NCI-H2171 (cell line): ENCODE data around the gene CRNKL1.

Experiments used
- DNase-seq: peaks from one replicate; lab custom pipeline; 2025; lab: John Stamatoyannopoulos, UW

The CRNKL1 gene

DNA sequence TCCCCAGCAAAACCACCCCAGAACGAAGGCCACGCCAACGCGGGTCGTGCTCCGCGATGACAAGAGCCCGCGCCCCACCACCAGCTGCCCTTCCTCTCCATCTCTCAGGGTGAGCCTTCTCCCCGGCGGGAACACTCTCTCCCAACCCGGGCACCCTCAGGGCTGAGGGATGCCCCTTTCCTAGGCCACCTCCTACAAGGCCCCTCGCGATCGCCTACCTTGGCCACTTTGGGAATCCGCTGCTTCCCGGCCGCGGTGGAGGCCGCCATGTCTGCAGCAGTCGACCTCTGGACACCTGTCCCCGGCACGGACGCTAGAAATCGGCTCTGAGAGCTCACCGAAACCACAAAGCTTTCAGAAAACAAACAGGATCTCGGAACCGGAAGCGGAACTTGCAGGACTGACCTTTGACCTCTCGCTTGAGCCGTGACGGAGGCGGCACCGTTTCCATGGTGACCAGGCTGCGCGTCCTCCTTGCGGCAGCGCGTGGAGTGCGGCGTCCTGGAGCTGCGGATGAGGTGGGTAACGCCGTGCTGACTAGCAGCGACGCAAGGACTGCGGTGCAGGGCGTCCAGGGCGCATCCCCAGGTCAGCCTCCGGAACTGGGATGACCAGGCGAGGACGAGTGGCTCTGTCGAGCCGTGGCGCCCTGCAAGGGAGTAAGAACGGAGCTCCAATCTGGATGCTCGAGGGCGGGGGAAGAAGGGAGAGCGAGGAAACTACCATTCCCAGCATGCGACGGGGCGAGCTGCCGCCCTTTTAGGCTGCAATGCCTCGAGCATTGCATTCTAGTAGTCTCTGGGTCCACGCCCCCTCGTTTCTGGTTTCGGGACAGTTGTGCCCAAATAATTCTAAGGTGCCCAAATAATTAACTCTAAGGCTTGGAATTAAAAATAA is at the start of gene CRNKL1, which contains the start of gene CFAP61:
Gene CRNKL1, minus strand, starts transcription at position 393 of the 897 bp plus-strand sequence. Its CDS starts 124 bp downstream, at position 269.
Gene CFAP61, plus strand, starts transcription at position 459 of the 897 bp plus-strand sequence. CDS start 4,122 bp downstream, outside the sequence.
- DNase-seq = peak; percentile 99

DNA sequence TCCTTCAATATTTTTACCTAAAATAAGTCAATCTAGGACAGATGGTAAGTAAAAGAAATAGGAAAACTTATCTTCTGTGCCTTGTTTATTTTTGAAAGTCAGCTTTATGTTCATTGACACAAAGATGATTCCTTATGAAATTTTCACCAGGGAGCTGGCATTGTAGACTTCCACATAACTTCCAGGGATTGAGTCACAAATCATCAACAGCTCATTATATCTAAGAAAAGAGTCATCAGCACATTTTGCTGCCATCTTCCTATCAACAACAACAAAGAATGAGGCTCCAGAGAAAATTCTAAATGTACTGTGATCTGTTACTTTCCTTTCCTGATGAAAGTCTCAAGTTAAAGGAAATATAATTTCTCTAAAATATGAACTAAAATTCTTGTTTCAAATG is 48.6 kb upstream of the CRNKL1 start:
- no peak for DNase-seq

DNA sequence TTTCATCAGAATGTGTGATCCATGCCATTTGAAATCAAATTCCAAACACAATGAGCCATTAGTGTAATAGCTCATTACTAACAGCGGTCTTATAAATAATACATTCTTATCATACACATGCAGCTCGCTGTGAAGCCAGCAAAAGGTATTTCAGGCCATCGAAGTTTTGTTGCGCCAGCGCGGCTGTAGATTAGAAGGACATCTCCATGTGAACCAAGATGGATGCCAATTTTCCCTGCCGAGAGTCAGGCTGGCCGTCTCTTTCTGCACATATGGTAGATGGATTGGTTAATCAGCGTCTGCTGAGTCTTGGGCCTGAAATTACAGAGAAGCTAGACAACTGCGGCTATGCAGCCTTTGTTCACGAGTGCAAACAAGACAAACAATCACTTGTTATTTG is 44.2 kb upstream of the CRNKL1 start:
- no peak for DNase-seq

DNA sequence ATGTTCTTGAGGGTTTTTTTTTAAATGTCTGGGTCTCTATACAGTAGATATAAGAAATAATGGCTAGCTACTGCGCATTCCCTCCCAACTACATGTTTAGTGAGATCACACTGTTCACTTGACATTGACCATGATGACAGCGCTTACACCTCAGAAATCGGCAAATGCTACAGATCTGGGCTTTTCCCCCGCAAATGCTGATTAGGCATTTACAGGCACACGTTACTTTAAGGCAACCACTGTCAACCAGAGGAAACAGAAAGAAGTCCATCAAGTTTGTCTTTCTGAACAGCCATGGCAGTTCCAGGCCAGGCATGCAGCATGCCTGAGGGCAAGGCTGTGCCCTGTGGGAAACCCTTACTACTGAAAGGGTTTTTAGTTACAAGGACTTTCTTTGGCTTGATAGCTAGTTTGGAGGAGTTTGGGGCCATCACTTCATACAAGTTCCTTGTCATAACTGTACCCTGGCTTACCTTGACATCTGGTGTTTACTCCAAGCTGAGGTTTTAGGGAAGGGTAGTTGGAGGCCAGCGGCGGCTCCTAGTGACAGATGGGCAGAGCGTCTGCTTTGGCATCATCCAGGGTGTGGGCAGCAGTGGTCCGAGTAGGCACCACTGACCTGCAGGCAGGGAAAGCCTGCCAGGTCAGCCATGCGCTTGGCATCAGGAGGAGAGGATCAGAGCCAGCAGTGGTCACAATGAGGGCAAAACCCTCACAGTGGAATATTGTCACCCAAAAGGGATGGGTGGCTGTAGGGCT is 43.0 kb upstream of the CRNKL1 start:
- peak; percentile 32 for DNase-seq

DNA sequence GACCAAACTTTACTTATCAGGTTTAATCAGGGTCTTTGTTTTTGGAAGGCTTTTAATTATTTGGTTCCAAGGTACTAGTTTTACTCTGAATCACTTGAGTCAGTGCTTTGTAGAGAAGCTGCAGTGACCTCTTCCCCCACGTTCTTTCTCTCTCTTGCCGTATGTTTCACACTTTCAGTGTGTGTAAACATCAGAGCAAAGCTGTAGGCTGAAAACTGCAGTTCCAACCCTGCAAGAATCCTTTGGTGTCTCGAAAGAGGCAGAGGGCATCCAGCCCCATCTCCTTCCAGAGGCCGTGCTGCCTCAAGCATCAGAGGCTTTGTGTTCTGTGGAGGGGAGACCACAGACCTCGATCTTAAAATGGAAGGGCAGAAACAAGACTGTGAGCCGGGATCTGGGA is 42.1 kb upstream of the CRNKL1 start:
- no peak for DNase-seq

DNA sequence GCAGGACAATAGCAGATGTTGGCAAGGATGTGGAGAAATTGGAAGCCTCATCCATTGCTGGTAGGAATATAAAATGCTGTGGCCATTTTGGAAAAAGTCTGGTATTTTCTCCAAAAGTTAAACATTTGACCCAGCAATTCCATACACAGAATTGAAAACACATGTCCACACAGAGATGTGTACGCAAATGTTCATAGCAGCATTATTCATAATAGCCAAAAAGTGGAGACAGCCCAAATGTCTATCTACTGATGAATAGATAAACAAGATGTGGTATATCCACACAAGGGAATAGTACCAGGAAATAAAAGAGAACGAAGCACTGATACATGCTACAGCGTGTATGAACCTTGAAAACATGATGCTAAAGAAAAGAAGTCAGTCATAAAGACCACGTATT is 40.6 kb upstream of the CRNKL1 start:
- no peak for DNase-seq

DNA sequence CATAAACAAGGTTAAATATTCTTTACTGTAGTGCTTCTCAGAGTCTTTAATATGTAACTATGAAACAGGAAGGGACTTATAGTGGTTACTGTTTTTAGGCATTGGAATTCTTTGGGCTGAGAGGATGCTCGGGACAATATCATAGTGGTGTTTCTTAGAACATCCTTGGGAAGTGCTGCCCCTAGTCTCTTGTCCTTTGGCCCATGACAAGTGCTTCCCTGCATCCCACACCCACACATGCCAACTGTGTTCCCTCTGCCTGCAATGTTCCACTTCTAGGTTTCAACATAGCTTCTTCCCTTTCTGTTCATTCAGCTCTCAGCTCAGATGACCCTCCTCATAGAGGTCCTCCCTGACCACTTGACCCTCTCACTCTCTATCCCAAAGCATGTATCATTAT is 37.7 kb upstream of the CRNKL1 start:
- DNase-seq = no peak

DNA sequence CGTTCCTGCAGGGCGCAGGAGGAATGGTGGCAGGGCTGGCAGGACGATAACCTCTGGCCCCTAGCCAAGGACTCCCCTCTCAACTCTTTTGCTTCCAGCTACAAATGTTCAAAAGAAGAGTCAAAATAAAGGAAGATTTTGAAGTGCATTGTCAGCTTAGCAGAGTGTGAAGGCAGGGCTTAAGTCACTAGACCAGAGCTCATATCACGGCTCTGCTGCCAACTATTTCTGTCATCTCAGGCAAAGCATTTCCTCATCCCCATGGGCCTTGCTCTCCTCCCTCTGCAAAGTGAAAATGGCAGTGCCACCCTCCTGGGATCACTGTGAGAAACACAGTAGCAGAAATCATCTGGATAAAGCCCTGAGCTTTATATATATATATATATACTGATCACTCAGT is 36.8 kb upstream of the CRNKL1 start:
- no peak for DNase-seq

DNA sequence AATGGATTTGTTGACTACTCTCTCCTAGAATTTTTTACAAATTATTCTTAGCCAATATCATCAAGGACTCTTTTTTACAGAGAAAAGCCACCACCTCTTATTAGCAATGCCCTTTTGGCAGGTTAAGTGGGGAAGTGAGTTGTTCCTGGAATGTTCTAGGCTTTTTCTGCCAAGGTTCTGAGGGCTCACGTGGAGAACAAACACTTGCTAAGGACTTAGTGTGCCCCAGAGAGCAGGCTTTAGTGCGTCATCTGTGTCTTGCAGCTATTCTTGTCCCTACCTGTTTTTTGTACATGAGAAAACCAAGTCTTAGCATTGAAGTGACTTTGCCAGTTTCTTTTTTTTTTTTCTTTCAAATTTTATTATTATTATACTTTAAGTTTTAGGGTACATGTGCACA is 33.5 kb upstream of the CRNKL1 start:
- no peak for DNase-seq

DNA sequence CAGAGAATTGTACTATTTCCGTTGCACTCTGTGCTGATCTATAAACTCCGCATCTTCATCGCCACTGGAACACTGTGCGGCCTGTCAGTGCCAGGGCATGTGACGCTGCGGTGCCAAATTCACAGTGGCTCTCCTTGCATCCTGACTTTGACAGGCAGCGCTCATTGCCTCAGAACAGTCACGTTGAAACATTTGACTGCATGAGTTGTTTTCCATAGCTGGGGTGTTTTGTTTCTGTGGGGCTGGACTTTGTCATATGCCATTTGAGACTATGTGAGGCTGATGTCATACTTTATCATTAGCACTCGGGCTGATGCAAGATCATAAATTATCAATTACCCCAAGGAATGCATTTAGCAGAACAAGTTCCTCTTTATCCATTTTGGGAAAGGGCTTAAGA is 32.8 kb upstream of the CRNKL1 start:
- no peak for DNase-seq

DNA sequence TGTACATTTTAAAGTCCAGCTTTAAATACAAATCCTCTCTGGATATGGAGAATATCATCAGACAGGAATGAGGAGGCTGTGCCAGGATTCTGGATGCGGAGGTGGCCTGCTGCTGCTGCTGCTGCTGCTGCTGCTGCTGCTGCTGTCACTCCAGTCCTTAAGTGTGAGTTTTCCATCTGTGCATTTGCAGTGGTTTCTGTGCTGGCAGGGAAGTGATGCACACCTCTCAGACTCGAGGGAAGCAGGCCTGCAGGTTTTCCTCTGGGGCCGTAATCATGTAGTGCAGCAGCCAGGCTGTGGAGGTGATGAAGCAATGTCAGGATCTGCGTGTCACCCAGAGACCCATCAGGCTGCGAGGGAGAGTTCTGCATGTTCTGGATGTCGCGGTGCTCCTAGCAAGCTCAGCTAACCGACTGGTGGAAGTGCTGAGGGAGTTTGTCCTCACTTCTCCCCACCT is 32.1 kb upstream of the CRNKL1 start:
- DNase-seq = peak; percentile 68

DNA sequence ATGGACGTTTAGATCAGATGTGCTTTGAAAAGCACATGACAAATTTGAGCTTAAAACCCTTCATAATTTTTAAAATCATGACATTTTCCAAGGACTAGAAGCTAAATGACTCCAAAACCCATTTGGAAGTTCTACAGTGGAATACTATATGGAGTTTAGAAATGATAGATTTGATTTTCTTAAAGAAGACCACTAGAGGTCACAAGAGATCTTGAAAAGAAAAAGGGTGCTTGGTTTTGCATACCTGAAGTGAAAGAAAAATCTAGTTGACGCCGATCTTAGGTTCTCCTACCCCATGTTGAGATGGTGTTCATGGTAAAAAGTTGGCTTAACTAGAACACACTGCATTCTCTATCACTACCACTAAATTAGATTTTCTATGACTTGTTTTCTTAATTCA is 31.5 kb upstream of the CRNKL1 start:
- peak; percentile 87 for DNase-seq

DNA sequence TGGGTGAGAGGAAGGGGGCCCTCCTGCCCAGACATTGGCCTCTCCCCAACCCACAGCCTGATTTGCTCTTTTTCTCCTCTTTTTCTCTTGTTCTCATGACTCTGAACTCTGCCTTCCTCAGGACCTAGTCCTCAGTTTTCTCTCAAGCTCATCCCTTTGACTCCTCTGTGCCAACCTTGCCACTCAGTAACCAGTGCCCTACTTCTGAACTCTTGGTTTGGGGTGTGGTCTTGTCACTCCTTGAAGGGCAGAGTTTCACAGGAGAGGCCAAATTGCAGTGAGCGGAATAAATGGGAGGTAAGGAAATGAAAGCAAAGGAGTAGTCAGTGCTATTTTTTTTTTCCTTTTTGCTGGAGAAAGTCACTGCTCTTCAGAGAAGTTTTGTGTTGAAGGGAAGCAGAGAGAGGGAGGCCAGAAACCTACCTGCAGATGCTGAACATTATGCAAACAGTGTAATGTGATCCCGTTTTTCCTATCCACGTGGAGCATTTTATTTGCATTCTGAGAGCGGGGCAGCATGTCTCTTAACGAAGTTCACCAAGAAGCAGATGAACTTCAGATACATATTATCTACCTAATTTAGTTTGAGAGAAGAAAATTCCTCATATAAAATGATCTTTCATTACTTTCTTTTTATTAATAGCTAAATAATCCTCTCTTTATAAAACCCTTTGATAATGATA is 27.0 kb upstream of the CRNKL1 start:
- DNase-seq = peak; percentile 78

DNA sequence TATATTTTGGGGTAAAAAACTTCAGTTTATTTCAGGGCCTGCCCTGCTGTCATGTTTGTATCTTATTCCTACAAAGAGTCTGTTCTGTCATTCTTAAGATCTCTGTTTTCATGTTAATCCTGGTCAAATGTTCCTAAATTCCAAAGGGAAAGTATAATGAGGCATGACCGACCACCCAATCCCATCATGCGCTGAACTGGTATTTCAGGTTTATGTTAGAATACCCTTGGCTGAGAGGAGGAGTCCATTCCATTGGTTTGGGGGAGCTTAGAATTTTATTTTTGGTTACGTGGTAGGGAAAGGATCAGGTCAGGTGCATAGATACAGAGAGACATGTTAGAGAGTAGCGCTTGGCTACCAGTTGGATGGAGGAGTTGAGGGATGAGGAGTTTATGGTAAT is 25.8 kb upstream of the CRNKL1 start:
- DNase-seq = no peak

DNA sequence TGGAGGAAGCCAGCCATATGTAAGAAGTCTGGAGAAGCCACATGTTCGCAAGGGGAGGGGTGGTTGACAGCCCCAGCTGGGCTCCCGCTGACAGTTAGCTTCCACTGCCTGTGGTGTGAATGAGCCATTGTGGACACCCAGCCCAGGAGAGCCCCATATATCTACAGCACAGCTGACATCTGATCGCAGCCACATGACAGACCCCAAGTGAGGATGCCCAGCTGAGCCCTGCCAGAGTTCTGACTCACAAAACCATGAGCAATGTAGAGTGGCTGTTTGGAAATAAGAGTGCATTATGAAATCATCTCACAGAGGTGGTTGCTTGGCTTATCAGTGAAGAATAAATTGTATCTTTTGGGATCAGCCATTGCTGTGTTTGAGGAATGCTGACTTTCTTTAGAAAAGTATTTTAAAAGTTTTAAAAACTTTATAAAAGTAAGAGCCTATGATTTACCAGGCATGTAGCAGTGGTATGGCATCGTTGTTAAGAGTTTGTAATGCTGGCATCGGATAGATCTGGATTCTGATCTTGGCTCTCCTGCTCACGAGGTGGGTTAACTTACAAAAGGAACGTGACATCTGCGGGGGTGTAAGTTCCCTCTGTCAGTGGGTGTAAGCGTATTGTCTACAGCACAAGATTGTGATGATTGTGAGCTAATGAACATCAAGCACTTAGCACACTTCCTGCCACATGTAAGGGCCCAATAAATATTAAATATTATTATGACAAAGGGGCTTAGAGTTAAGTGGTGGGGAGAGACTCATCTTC is 24.2 kb upstream of the CRNKL1 start:
- no peak for DNase-seq

DNA sequence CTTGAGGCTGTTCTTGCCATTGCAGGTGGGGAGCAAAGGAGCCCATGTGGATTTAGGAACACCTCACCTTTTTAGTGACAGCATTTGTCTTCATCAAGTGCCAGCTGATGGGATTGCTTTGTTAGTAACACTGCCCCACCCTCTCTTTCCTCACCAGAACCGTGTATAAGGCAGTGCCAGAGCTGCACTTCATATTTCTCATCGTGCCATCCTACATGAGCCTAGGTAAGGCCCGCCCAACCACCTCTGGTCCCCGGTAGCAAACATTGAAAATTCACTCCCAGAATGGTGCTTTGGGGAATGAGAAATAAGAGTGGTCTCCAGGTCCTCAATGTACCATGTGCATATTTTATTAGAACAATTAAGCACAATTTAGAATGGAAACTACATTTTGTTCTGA is 22.8 kb upstream of the CRNKL1 start:
- DNase-seq = no peak

DNA sequence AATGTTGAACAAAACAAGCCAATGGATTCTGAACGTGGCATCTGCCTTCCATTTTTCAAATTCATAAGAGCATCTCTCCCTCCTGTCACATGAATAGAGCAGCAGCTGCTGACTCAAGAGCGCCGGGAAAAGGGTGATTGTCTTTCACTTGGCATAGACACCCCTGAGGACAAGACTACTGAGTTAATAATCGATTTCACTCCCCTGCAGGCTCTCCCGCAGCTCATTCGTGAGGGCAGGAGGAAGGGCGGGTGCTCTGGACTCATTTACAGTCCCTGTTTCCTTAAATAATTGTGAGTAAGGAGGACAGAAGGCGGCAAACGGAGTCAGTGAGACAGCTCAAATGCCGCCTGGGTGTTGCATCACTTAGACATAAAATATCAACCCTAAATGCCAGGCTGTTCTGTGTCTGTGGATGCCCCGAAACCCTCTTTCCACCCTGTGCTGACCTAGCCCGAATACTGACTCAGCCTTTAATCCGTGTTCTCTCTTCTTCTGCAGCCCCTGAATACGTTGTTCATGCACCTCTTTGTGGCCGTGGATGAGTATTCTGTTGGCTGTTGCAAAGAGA is 21.6 kb upstream of the CRNKL1 start:
- peak; percentile 83 for DNase-seq

DNA sequence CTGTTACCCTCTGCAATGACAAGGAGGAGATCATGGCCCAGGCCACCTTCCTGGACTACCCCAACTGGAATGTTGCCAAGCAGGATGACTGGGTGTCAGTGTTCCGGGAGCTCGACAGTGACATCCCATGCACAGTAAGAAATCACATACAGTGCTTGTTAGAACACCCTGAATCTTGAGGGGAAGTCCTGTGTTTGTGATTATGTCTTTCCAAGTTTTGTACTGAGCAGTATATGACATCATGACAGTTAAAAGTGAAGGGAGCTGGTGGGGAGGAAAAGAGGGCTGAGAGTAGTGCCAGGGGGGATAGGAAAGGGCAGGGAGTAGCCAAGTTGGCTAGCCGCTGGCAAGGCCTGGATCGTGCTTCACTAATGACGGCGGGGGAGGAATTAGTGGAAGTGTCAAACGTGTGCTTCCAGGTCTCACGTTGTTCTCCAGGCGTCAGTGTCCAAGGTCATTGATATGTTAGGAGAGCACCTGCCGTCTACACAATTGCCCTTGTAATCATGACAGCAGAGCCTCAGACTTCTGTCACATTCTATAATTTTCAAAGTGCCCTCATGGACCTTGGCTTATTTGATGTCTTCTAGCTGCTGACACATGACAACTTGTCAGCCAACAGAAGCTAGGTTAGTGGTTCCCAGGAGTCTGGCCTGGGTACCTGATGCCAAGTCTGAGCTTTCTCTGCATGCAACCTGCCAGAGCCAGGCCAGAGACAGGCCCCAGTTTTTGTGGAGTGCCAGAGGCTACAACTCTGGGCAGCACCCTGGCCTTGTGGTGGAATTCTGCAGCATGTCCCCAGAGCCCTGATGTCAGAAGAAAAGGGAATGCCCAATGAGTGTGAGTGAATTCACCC is 18.8 kb upstream of the CRNKL1 start:
- no peak for DNase-seq

DNA sequence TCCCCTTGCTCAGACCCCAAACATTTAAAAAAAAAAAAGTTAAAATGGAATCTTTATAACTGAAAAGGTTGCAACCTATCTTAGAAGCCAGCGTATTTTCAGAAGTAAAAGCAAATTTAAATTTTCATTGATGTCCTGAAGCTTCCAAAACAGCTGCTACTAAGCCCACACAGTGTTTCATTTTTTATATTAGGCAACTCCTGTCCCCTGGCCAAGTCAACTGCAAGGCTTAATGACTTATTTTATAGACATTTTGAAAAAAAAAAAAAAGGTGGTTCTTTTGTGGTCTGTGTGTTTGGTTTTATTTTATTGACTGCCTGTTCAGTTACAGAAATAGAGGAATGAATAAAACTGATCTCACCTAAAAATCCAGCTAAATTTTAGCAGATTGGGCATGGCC is 13.1 kb upstream of the CRNKL1 start:
- DNase-seq = no peak

DNA sequence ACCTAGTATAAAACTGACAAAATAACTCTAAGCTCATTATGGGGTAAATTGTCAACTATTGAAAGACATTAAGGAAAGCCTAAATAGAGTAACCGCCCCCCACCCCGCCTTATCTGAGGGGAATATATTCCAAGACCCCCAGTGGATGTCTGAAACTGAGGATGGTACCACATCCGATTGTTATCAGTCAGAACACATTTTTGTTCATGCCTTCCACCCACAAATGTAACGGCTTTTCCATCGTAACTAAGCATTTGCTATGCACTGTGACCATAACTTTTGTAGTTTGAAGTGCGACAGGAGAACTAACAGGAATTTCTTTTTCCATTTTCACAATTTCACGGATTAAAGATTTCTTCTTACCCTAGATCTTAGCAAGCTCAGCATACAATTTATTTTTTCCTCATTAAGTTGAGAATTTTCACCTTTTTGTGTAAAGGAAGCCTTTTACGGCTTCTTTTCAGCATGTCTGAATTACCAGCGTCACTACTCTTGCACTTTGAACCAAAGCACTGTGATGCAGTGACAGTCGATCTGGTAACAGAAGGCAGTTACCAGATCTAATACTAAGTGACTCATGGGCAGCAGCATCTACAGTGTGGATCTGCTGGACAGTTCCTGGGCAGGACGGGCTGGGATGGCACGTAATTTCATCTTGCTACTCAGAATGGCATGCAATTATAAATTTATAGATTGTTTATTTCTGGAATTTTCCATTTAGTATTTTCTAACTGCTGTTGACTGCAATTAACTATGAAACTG is 11.9 kb upstream of the CRNKL1 start:
- no peak for DNase-seq
